ENCODE data around the gene MB.

The MB gene

GRCh38 chr22:35614404-35614803 is 2.7 kb downstream of the MB start:
- no peak for DNase-seq

- DNase-seq, result no peak
Measured at GRCh38 chr22:35612903-35613302, 4.2 kb downstream of the MB start.

- no peak for DNase-seq
Measured at GRCh38 chr22:35611891-35612576, 5.1 kb downstream of the MB start.

- DNase-seq, result no peak
Measured at GRCh38 chr22:35611200-35611890, 5.8 kb downstream of the MB start.

- DNase-seq, result no peak
Measured at GRCh38 chr22:35610741-35611140, 6.4 kb downstream of the MB start.

- no peak for DNase-seq
Measured at GRCh38 chr22:35609761-35610160, 7.4 kb downstream of the MB start.

- DNase-seq, result no peak
Measured at GRCh38 chr22:35609261-35609660, 7.9 kb downstream of the MB start.

- no peak for DNase-seq
Measured at GRCh38 chr22:35608088-35608487, 9.0 kb downstream of the MB start.

- no peak for DNase-seq
Measured at GRCh38 chr22:35606916-35607315, 10.2 kb downstream of the MB start.

- DNase-seq, result no peak
Measured at GRCh38 chr22:35605851-35606481, 11.2 kb downstream of the MB start.

GRCh38 chr22:35605369-35605680 is 11.8 kb downstream of the MB start:
- no peak for DNase-seq

- DNase-seq, result no peak
Measured at GRCh38 chr22:35604621-35605368, 12.3 kb downstream of the MB start.

- peak; percentile 17 to 74 for DNase-seq
Measured at GRCh38 chr22:35601743-35602615, 15.2 kb downstream of the MB start.

GRCh38 chr22:35601013-35601580 is 16.0 kb downstream of the MB start:
- no peak for DNase-seq

GRCh38 chr22:35600476-35600875 is 16.7 kb downstream of the MB start:
- DNase-seq, result no peak

- DNase-seq, result no peak
Measured at GRCh38 chr22:35599364-35599763, 17.8 kb downstream of the MB start.

GRCh38 chr22:35598396-35598710 is 18.8 kb downstream of the MB start:
- no peak for DNase-seq

GRCh38 chr22:35597692-35598395 is 19.3 kb downstream of the MB start:
- DNase-seq, result no peak

- DNase-seq, result no peak
Measured at GRCh38 chr22:35596821-35597220, 20.3 kb downstream of the MB start.

GRCh38 chr22:35594686-35595085 is 22.4 kb downstream of the MB start:
- no peak for DNase-seq

GRCh38 chr22:35593891-35594470 is 23.1 kb downstream of the MB start:
- no peak for DNase-seq
